Stimulated activated CD8-positive, alpha-beta memory T cell treated with anti-CD3 and anti-CD28 coated beads, Interleukin-7, amount 100 ng/mL, for 24 hours (primary cell): Measurements from ENCODE around the gene DGKB.

Source experiments
- DNase-seq: peaks from one replicate; pipeline ENCODE4 v3.0.0-alpha.2; 2020; ENCODE audit warnings: low read depth

Gene DGKB

GRCh38 chr7:14457568-14458453 is 444.7 kb downstream of the DGKB start:
- peak; percentile 12 for DNase-seq

GRCh38 chr7:14449291-14449690 is 453.3 kb downstream of the DGKB start:
- no peak for DNase-seq

- DNase-seq: no peak
Observed at GRCh38 chr7:14446829-14447228, 455.7 kb downstream of the DGKB start.

- DNase-seq: no peak
Observed at GRCh38 chr7:14446219-14446618, 456.3 kb downstream of the DGKB start.

- DNase-seq: no peak
Observed at GRCh38 chr7:14438366-14438765, 464.2 kb downstream of the DGKB start.

GRCh38 chr7:14436878-14437277 is 465.7 kb downstream of the DGKB start:
- DNase-seq: no peak

- DNase-seq: no peak
Observed at GRCh38 chr7:14432924-14433323, 469.6 kb downstream of the DGKB start.

GRCh38 chr7:14430926-14431325 is 471.6 kb downstream of the DGKB start:
- no peak for DNase-seq

- no peak for DNase-seq
Observed at GRCh38 chr7:14425559-14425958, 477.0 kb downstream of the DGKB start.

GRCh38 chr7:14424675-14425074 is 477.9 kb downstream of the DGKB start:
- no peak for DNase-seq

- DNase-seq: no peak
Observed at GRCh38 chr7:14420768-14421167, 481.8 kb downstream of the DGKB start.

- no peak for DNase-seq
Observed at GRCh38 chr7:14419531-14419930, 483.0 kb downstream of the DGKB start.

GRCh38 chr7:14418633-14419032 is 483.9 kb downstream of the DGKB start:
- DNase-seq: no peak

GRCh38 chr7:14414274-14414986 is 488.1 kb downstream of the DGKB start:
- no peak for DNase-seq

- DNase-seq: no peak
Observed at GRCh38 chr7:14407246-14408015, 495.1 kb downstream of the DGKB start.

- no peak for DNase-seq
Observed at GRCh38 chr7:14403587-14403986, 499.0 kb downstream of the DGKB start.

GRCh38 chr7:14400271-14400670 is 502.3 kb downstream of the DGKB start:
- no peak for DNase-seq

- no peak for DNase-seq
Observed at GRCh38 chr7:14398526-14398925, 504.0 kb downstream of the DGKB start.

GRCh38 chr7:14395860-14396259 is 506.7 kb downstream of the DGKB start:
- no peak for DNase-seq

GRCh38 chr7:14394786-14395185 is 507.8 kb downstream of the DGKB start:
- DNase-seq: no peak

GRCh38 chr7:14389595-14389994 is 513.0 kb downstream of the DGKB start:
- DNase-seq: no peak

- no peak for DNase-seq
Observed at GRCh38 chr7:14389181-14389591, 513.4 kb downstream of the DGKB start.

- no peak for DNase-seq
Observed at GRCh38 chr7:14385074-14385473, 517.5 kb downstream of the DGKB start.
